Measurements from ENCODE around the gene CENPK. TPM values are rescaled to one million over a fixed set of nuclear protein-coding genes. Genes with fewer than 3 reads are reported as not detected.

The CENPK gene
- total and polyA plus RNA-seq, 2 of the 8 experiments (the other 6 are each of a cell fraction or from before 2014, with no cell fraction given): 13.3 to 50.9 TPM

- no peak for FAIRE-seq
- no peaks in the 10 kb centered on the region for H3K27me3 ChIP-seq (replicated peaks in 1 of 4; ENCODE audit: control insufficient read depth in 3 of 4, extremely low read depth in 1 of 4, insufficient read depth in 3 of 4, low read length in 3 of 4)
- H2BK12ac ChIP-seq (ENCODE audit: low read depth, low read length): no peak overlapping the region
- no peak overlapping the region for H2AFZ ChIP-seq (ENCODE audit: low read length)
- CTCF ChIA-PET (ENCODE audit: partially characterized antibody): no interaction called here
- no peak overlapping the region for H2BK120ac ChIP-seq (replicated peaks; ENCODE audit: low read depth, low read length)
- POLR2A ChIA-PET (ENCODE audit: partially characterized antibody): interaction anchor here (1.7 kb wide), 1 partner anchor 9 kb away, joined by 6 read pairs; the partner anchor contains the start of genes CENPK and PPWD1
- 83% methylated on average over 5 of the region's 5 CpGs; no CpG with 5 or more reads in 1 of the 2 experiments for WGBS, 2 experiments (ENCODE audit: extremely low coverage in 1 of 2, insufficient coverage in 1 of 2, insufficient read length in 1 of 2, insufficient replicate concordance in 2 of 2, low coverage in 1 of 2, low lambda C conversion rate in 2 of 2, missing lambda C conversion rate in 1 of 2)
- H3K4me1 ChIP-seq (replicated peaks in 1 of 4; ENCODE audit: control insufficient read depth in 3 of 4, insufficient read depth in 4 of 4, low read length in 3 of 4): no peaks in the 10 kb centered on the region
- no peak overlapping the region for H2AK5ac ChIP-seq (ENCODE audit: low read depth, low read length)
- no peak overlapping the region for H3K56ac ChIP-seq (replicated peaks; ENCODE audit: insufficient read length, low read depth, low read length)
- no peak overlapping the region for H2BK5ac ChIP-seq (ENCODE audit: low read depth, low read length)
- H4K5ac ChIP-seq (ENCODE audit: insufficient read length, low read depth, low read length): no peak overlapping the region
- no peak for TF ChIP-seq SIN3A (conservative IDR thresholded peaks at IDR 0.05 in 1 of 2, IDR thresholded peaks at IDR 0.05 in 1 of 2; ENCODE audit: low read depth in 1 of 2, low read length in 2 of 2)
- TF ChIP-seq CBX5 (IDR thresholded peaks at IDR 0.05; ENCODE audit: low read depth, low read length): no peak
- no peak for TF ChIP-seq TBP (IDR thresholded peaks at IDR 0.05; ENCODE audit: low read depth, low read length)
- TF ChIP-seq ZNF274 (IDR thresholded peaks at IDR 0.05; ENCODE audit: borderline replicate concordance, extremely low read depth, low read length): no peak
- no peak for TF ChIP-seq GABPA (IDR thresholded peaks at IDR 0.05; ENCODE audit: borderline replicate concordance, insufficient read depth, low read length)
- TF ChIP-seq FOSL1 (IDR thresholded peaks at IDR 0.05; ENCODE audit: insufficient read depth, low read depth, low read length): no peak
- no peak for TF ChIP-seq TAF1 (IDR thresholded peaks at IDR 0.05; ENCODE audit: low read depth, low read length)
- no peak for TF ChIP-seq POLR2A (IDR thresholded peaks at IDR 0.05; ENCODE audit: control extremely low read depth in 1 of 2, low read depth in 2 of 2, low read length in 2 of 2)
- TF ChIP-seq SP2 (IDR thresholded peaks at IDR 0.05; ENCODE audit: low read length): no peak
- no peaks in the 10 kb centered on the region for H4K20me1 ChIP-seq (replicated peaks in 1 of 2; ENCODE audit: control insufficient read depth in 1 of 2, insufficient read depth in 2 of 2, low read length in 2 of 2)
- no peak overlapping the region for H3K27ac ChIP-seq (ENCODE audit: low read depth, low read length)
- H3K4ac ChIP-seq (replicated peaks; ENCODE audit: insufficient read length, low read depth, low read length): no peak overlapping the region
- H3K79me2 ChIP-seq (ENCODE audit: control insufficient read depth in 1 of 2, insufficient read depth in 2 of 2, low read length in 2 of 2): no peaks in the 10 kb centered on the region
- H3K79me1 ChIP-seq (ENCODE audit: low read depth, low read length): no peaks in the 10 kb centered on the region
- no peak for DNase-seq (ENCODE audit: low read depth in 1 of 2, low spot score in 2 of 2)
- no peak overlapping the region for H3K9ac ChIP-seq (replicated peaks in 1 of 4; ENCODE audit: extremely low read depth in 1 of 4, low read depth in 3 of 4, low read length in 3 of 4)
- no peak overlapping the region for H2BK15ac ChIP-seq (ENCODE audit: low read length)
- H3K23ac ChIP-seq (ENCODE audit: insufficient read length): no peak overlapping the region
- H3K14ac ChIP-seq (ENCODE audit: insufficient read length): no peak overlapping the region
- no peak overlapping the region for H4K91ac ChIP-seq (replicated peaks; ENCODE audit: insufficient read length, low read length)
- no peak overlapping the region for H3K4me3 ChIP-seq (ENCODE audit: extremely low read depth in 1 of 4, insufficient read depth in 2 of 4, low read depth in 3 of 4, low read length in 4 of 4)
- H4K8ac ChIP-seq (ENCODE audit: extremely low read depth, insufficient read depth, low read length): no peak overlapping the region
- no peaks in the 10 kb centered on the region for H3K23me2 ChIP-seq (ENCODE audit: low read depth, low read length)
- no peaks in the 10 kb centered on the region for H3K9me3 ChIP-seq (ENCODE audit: insufficient read depth in 2 of 2, low read depth in 1 of 2, low read length in 1 of 2)
- H3K18ac ChIP-seq (ENCODE audit: extremely low read depth, low read length): no peak overlapping the region
- H3K36me3 ChIP-seq (ENCODE audit: control insufficient read depth in 2 of 4, insufficient read depth in 4 of 4, low read length in 3 of 4): peaks cover 7 to 55% (median 16%) of the 10 kb centered on the region in 4 experiments; a peak in 7 of 8 replicates
- H3K4me2 ChIP-seq (ENCODE audit: insufficient read depth in 1 of 2, low read depth in 2 of 2, low read length in 2 of 2): no peak overlapping the region
- H2BK20ac ChIP-seq (ENCODE audit: low read length): no peak overlapping the region
Observed at GRCh38 chr5:65553941-65554340, 9.0 kb downstream of the CENPK start.

All from H1 (cell line).